Upper lobe of left lung (tissue), 6 donors: Measurements from ENCODE around the gene LIPC. TPM values are rescaled to one million over a fixed set of nuclear protein-coding genes. Genes with fewer than 3 reads are reported as not detected.

ENCODE experiments used
- ATAC-seq, 2 donors: fragments of 200-7000 bp; cut with Tn5 transposase; one replicate each; pipeline ENCODE4 v1.9.1; 2022; ENCODE audit warnings: mild to moderate bottlenecking in 2 of 2, moderate library complexity in 2 of 2; ENCODE audit not compliant: low FRiP score in 2 of 2
- DNase-seq, 2 donors: peaks; one replicate each; pipeline ENCODE4 v3.0.0-alpha.2; 2019 to 2020
- H3K27ac ChIP-seq, 4 donors: fragments of 200-600 bp; sonication (generic); one replicate each; pipeline ENCODE4 v1.5.1; 2016 to 2019
- H3K27me3 ChIP-seq, 4 donors: fragments of 200-600 bp; sonication (generic); one replicate each; pipeline ENCODE4 v1.5.1; 2017 to 2019
- H3K36me3 ChIP-seq, 4 donors: fragments of 200-600 bp; sonication (generic); one replicate each; pipeline ENCODE4 v1.5.1; 2016 to 2019
- H3K4me1 ChIP-seq, 4 donors: fragments of 200-600 bp; sonication (generic); one replicate each; pipeline ENCODE4 v1.5.1; 2018 to 2019
- H3K4me3 ChIP-seq, 4 donors: fragments of 200-600 bp; sonication (generic); one replicate each; pipeline ENCODE4 v1.5.1; 2017 to 2019; ENCODE audit warnings: mild to moderate bottlenecking in 2 of 4, moderate library complexity in 1 of 4
- H3K9me3 ChIP-seq, 4 donors: fragments of 200-600 bp; sonication (generic); one replicate each; pipeline ENCODE4 v1.5.1; 2018 to 2019
- CTCF ChIP-seq, 6 experiments: fragments of 450-650 bp in 4 of 6; fragments of 200-600 bp in 2 of 6; sonication (generic) in 2 of 6; IDR thresholded peaks; one replicate each; pipeline ENCODE4 v1.5.1; 2016 to 2019; ENCODE audit warnings: antibody characterized with exemption in 6 of 6
- EP300 ChIP-seq, 4 donors: sonication (generic); formaldehyde crosslinking; IDR thresholded peaks; one replicate each; pipeline ENCODE4 v1.5.1; 2017; ENCODE audit warnings: antibody characterized with exemption in 4 of 4, control low read depth in 2 of 4
- POLR2A ChIP-seq, 4 donors: fragments of 450-650 bp; IDR thresholded peaks; one replicate each; pipeline ENCODE4 v1.5.1; 2016 to 2017; ENCODE audit warnings: antibody characterized with exemption in 4 of 4, mild to moderate bottlenecking in 2 of 4
- POLR2AphosphoS5 ChIP-seq, 2 donors: sonication (generic); formaldehyde crosslinking; IDR thresholded peaks; one replicate each; pipeline ENCODE4 v1.5.1; 2017; ENCODE audit warnings: antibody characterized with exemption in 2 of 2
- WGBS, 2 donors: methylation state at CpG; one replicate each; pipeline ENCODE4 v1.1.5; 2017 to 2018; 5-methylcytosine and 5-hydroxymethylcytosine counted together
- total RNA-seq, 6 donors: library from RNA; depleted of rRNA in 4 of 6; stranded (reverse); fragments of >200 nt in 4 of 6; gene quantifications; one replicate each; pipeline versions ENCODE4 v1.1.0 to v1.2.1, GENCODE V29; 2016 to 2021
- donor health status: DM: no; HTN: no; CAD: no; lungs with moderate emphysema.
- donor health status: DM: no; HTN: yes; CAD: no; lungs with severe emphysema.

The LIPC gene
- total RNA-seq, 6 donors from 2014 or later = 0.40 to 0.89 (median 0.75) TPM; not detected in 2

GRCh38 chr15:58401991-58402649, 29.7 kb upstream of the LIPC start:
- WGBS, 2 donors = 63 to 88% methylated on average over 5 to 8 of the region's 8 CpGs
- DNase-seq = no peak

GRCh38 chr15:58403581-58403980, 28.2 kb upstream of the LIPC start:
- H3K36me3 ChIP-seq = no peaks in the 10 kb centered on the region
- DNase-seq (no peak), ATAC-seq (no peak)
- WGBS, 2 donors = 83 to 86% methylated on average over 4 of the region's 4 CpGs
- TF ChIP-seq EP300 (IDR thresholded peaks at IDR 0.05) = no peak
- TF ChIP-seq POLR2AphosphoS5 (IDR thresholded peaks at IDR 0.05) = no peak
- no peak for TF ChIP-seq CTCF (IDR thresholded peaks at IDR 0.05)
- TF ChIP-seq POLR2A (IDR thresholded peaks at IDR 0.05) = no peak
- H3K27me3 ChIP-seq = no peaks in the 10 kb centered on the region
- H3K9me3 ChIP-seq = no peaks in the 10 kb centered on the region
- no peak overlapping the region for H3K27ac ChIP-seq
- peaks cover 0 to 5% (median 0%) of the 10 kb centered on the region in 4 donors for H3K4me1 ChIP-seq
- no peak overlapping the region for H3K4me3 ChIP-seq

More at GRCh38 chr15:58401991-58402649, 29.7 kb upstream of the LIPC start:
- Histone ChIP-seq H3K36me3 (no peaks in the 10 kb centered on the region), H3K4me1 (peaks cover 0 to 5% (median 0%) of the 10 kb centered on the region in 4 donors), H3K4me3 (no peak overlapping the region), H3K27me3 (no peaks in the 10 kb centered on the region), H3K27ac (no peak overlapping the region), H3K9me3 (no peaks in the 10 kb centered on the region)
- TF ChIP-seq POLR2A (IDR thresholded peaks at IDR 0.05) (no peak), CTCF (IDR thresholded peaks at IDR 0.05) (no peak), POLR2AphosphoS5 (IDR thresholded peaks at IDR 0.05) (no peak)
- no peak for ATAC-seq

- H3K27me3 ChIP-seq = no peaks in the 10 kb centered on the region
- TF ChIP-seq CTCF (IDR thresholded peaks at IDR 0.05) (no peak), EP300 (IDR thresholded peaks at IDR 0.05) (no peak), POLR2A (IDR thresholded peaks at IDR 0.05) (no peak), POLR2AphosphoS5 (IDR thresholded peaks at IDR 0.05) (no peak)
- peaks cover 0 to 5% (median 0%) of the 10 kb centered on the region in 4 donors for H3K4me1 ChIP-seq
- DNase-seq (no peak), ATAC-seq (no peak)
- H3K27ac ChIP-seq = no peak overlapping the region
- H3K4me3 ChIP-seq = no peak overlapping the region
- H3K9me3 ChIP-seq = no peaks in the 10 kb centered on the region
- H3K36me3 ChIP-seq = no peaks in the 10 kb centered on the region
- WGBS, 2 donors = 90 to 92% methylated on average over 5 of the region's 5 CpGs
Observed at GRCh38 chr15:58404020-58404419, 27.8 kb upstream of the LIPC start.

- no peak overlapping the region for H3K4me3 ChIP-seq
- H3K27me3 ChIP-seq = no peaks in the 10 kb centered on the region
- H3K4me1 ChIP-seq = peaks cover 0 to 5% (median 0%) of the 10 kb centered on the region in 4 donors
- DNase-seq (no peak), ATAC-seq (no peak)
- no peaks in the 10 kb centered on the region for H3K36me3 ChIP-seq
- H3K27ac ChIP-seq = no peak overlapping the region
- TF ChIP-seq POLR2AphosphoS5 (IDR thresholded peaks at IDR 0.05) (no peak), EP300 (IDR thresholded peaks at IDR 0.05) (no peak), POLR2A (IDR thresholded peaks at IDR 0.05) (no peak), CTCF (IDR thresholded peaks at IDR 0.05) (no peak)
- H3K9me3 ChIP-seq = no peaks in the 10 kb centered on the region
- 73 to 91% methylated on average over 2 of the region's 2 CpGs for WGBS, 2 donors
Observed at GRCh38 chr15:58404722-58405121, 27.1 kb upstream of the LIPC start.

GRCh38 chr15:58405865-58406264, 25.9 kb upstream of the LIPC start:
- no peak for DNase-seq
- Histone ChIP-seq H3K27ac (no peak overlapping the region), H3K4me1 (peaks cover 0 to 5% (median 0%) of the 10 kb centered on the region in 4 donors), H3K27me3 (no peaks in the 10 kb centered on the region), H3K9me3 (no peaks in the 10 kb centered on the region), H3K36me3 (no peaks in the 10 kb centered on the region), H3K4me3 (no peak overlapping the region)
- TF ChIP-seq CTCF (IDR thresholded peaks at IDR 0.05) = no peak
- no peak for TF ChIP-seq POLR2AphosphoS5 (IDR thresholded peaks at IDR 0.05)
- no peak for TF ChIP-seq EP300 (IDR thresholded peaks at IDR 0.05)
- no peak for TF ChIP-seq POLR2A (IDR thresholded peaks at IDR 0.05)
- WGBS, 2 donors = 64 to 77% methylated on average over 3 of the region's 3 CpGs
- no peak for ATAC-seq
